Forelimb muscle (tissue), 1 donor: ENCODE data around the gene TRIM43. TPM values are rescaled to one million over a fixed set of nuclear protein-coding genes. Genes with fewer than 3 reads are reported as not detected.
"Not testable (repeated sequence)": the region's sequence is repeated elsewhere in the genome, so short reads cannot be mapped to it uniquely, and the experiment has no call there.

Experiments
- DNase-seq: peaks from one replicate; pipeline ENCODE4 v3.0.0-alpha.2; 2013; ENCODE audit warnings: low read depth
- polyA plus RNA-seq: library from polyadenylated mRNA; unstranded; fragments of 120-200 nt; gene quantifications from one replicate; pipeline ENCODE4 v1.2.1, GENCODE V29; 2013; ENCODE audit not compliant: insufficient read length

Gene TRIM43
- polyA plus RNA-seq, 1 donor = not detected

DNA sequence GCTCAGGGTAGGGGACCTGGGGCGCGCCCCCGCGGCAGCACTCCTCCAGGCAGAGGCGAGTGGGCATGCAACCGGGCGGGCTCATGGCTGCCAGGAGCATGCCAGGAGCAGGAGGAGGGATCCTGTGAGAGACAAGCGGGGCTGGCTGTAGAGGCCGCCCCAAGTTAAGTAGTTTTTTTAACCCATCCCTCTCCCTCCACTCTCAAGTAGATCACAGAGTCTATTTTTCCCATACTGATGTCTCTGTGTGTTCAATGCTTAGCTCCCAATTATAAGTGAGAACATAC, 49.4 kb downstream of the TRIM43 start:
- DNase-seq = not testable (repeated sequence)

DNA sequence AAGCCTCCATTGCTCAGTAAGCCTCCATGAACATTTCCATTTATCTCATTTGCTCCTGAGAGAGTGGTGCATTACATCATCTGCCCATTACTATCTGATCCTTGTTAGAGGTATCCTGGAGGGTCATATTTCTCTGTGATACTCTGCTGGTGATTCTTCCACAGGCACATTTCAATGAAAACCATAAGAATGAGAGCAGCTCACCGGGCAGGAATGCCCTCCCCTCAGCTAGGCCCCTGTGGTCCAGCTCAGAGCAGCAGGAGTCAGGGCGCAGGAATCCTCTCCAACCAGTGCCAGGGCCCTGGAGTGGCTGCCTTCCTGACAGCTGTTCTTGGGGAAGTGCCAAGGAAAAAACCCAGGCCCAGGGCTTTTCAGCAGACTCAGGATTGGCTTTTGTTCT, 50.0 kb downstream of the TRIM43 start:
- not testable (repeated sequence) for DNase-seq

DNA sequence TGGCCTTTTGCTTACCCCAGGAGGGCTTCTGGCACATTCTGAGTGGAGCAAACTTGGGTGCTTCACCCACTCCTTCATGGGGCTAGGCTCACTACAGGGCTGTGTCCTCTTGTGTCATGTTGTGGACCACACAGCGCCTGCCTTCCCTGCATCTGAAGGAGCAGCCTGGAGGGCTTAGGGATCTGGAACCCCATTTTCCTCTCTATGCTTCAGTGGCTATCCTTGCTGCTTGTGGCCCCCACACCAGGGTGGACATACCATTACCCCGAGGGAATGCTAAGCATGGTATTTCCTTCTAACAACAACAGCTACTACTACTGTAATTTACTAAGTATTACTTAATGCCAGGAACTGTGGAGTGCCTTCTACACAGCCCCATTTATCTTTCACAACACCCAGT, 50.6 kb downstream of the TRIM43 start:
- DNase-seq = not testable (repeated sequence)

DNA sequence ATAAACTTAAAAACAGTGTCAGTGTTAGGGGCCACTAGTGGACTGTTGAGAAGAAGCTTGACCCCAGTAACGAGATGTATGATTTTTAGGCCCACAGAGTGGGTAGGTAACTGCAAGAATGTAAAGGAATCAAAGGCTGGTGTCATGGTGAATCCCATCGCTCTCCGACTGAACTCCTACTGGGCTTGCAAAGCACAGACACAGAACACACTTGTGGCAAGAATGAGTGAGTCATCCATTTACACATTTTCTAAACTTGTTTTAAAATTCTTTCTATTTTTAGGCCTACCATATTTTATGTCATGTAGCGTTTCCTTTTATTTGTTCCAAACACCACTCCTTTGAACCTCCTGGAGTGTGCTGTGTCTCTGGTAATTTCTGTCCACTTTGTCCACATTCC, 51.1 kb downstream of the TRIM43 start:
- not testable (repeated sequence) for DNase-seq

DNA sequence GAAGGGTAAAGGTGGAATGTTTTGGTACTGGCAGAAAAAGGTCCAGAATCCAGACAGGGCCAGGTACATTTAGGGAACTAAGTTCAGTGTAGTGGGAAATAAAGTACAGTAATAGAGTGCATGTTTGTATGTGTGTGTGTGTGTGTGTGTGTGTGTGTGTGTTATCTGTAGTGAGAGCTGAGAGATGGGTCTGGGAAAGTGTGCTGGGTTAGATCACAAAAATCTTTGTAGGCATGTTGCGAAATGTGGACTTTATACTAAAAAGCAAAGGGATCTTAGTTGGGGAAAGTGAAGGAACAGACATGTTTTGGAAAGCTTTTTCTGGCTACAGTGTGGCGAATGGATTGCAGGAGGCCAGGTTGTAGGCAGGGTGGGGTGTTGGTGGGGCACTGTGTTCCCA, 53.5 kb downstream of the TRIM43 start:
- DNase-seq = not testable (repeated sequence)

DNA sequence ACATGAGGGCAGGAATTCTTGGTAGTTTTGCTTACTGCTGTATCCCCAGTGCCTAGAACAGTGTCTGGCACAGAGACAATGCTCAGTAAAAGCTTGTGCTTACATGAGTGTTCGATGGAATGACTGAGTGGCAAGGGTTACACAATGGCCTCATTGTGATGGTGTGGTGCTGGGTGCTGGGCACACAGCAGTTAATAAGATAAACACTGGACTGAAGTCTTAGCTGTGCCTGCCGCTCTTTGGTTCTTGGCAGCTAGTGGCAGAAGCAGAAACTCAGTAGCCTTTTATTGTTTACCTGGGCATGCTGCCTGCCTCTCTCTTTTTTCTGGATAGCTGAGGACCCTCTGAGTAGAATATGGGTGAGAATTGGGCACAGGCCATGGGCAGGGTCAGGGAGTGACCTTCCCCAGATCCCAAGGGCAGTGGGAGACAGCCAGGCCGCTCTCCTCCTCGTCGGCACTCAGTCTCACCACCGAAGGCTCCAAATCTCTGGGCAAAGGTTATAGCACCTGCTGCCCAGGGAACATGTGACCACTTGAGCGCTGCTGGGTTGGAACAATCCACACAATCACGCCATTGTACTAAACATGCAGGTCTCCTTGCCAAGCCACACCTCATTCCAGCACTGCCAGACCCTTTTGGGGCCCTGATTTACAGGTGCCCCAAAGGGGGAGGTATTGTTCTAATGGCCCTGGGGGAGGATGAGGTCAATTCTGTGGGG, 54.6 kb downstream of the TRIM43 start:
- not testable (repeated sequence) for DNase-seq

DNA sequence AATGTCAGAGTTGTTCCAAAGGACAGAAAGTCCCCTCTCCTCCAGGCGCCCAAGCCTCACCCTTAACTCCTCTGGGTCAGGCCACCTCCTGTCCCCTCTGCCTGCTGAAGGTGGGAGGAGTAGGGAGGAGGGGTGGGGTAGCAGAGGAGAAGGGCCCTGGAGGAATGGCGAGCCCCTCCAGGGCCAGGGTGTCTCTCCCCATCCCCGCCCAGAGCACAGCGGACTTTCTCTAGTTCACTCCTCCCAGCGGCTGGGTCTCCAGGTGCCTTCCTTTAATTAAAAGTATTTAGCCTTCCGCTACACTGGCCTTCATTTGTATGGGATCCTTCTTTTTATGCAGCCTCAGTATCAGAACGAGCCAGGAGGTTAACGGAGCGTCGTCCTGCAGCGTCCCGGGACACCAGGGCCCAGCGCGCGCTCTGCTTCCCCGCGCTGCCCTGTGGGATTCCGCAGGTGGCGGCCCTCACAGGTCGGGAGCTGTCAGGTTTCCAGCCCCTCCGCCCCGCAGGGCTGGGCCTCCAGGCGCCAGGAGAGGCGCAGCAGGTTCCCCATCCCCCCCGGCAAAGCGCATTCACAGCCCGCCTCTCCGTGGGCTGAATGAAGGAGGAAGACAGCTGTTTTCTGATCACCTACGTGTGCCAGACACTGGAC, 57.2 kb downstream of the TRIM43 start:
- not testable (repeated sequence) for DNase-seq

Other genes with a start within 250 kb of the TRIM43 start
- 20.3 TPM for gene FAHD2A, start 189.3 kb upstream of the TRIM43 start, polyA plus RNA-seq
- gene TRIM43B, start 107.2 kb upstream of the TRIM43 start, polyA plus RNA-seq = not detected